C4-2B (cell line): Measurements from ENCODE around the gene SMIM38.

Experiments
- H3K27ac ChIP-seq: fragments of 450-650 bp; 2 replicates; pipeline ENCODE4 v1.5.1; 2017
- ZFX ChIP-seq: fragments of 450-650 bp; IDR thresholded peaks from 2 replicates; pipeline ENCODE4 v1.6.1; 2017
- TF ChIP-seq, protein P1 (sequence below): fragments of 450-650 bp; conservative IDR thresholded peaks from 2 replicates; pipeline ENCODE4 v1.5.1; 2017; ENCODE audit warnings: mild to moderate bottlenecking

SMIM38 gene

DNA sequence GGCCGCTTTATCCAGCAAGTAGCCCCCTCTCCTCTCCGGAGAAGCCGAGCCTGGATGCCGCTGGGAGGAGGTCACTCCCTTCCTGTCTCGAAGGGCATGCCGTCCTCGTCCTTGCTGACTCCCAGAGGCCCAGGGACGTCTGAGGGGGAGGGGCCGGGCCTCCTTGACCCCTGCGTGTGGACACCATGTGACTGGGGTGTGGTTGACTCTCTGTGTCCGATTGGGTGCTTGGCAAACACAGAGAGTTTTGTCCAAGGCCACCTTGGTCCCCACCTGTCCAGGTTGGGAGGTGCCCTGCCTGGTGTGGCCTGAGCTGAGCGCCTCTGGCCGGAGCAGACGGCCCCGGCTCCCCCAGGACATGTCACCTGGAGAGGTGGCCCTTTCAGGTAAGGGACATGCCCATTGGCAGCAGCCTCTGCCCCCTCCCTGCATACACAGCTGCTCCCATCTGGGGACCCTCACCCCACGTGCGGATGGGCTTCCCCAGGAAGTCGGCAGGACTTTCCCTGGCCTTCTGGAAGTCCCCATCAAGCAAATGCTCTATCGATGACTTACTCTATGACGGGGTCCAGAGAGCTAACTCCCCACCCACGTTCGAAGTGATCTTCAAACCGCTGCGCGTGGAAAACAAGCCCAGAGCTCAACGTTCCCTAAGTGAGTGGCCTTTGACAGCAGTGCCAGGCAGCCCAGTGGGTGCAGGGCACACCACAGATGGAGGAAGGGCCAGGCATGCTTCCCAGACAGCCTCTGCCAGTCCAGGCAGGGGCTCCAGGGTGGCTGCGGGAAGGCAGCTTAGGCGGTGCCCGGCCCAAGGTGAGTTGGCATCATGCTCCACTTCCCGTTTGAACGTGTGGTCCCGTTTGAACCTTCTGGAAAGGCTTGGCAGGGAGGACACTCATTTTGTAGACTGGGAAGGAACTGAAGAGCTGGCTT, at the start of gene SMIM38:
TSS of gene SMIM38 (plus strand) at position 634 of the 933 bp plus-strand sequence. CDS start 1,912 bp downstream, outside the sequence.
- no peak within 1 kb of the TSS for H3K27ac ChIP-seq
- TF ChIP-seq, protein P1, sequence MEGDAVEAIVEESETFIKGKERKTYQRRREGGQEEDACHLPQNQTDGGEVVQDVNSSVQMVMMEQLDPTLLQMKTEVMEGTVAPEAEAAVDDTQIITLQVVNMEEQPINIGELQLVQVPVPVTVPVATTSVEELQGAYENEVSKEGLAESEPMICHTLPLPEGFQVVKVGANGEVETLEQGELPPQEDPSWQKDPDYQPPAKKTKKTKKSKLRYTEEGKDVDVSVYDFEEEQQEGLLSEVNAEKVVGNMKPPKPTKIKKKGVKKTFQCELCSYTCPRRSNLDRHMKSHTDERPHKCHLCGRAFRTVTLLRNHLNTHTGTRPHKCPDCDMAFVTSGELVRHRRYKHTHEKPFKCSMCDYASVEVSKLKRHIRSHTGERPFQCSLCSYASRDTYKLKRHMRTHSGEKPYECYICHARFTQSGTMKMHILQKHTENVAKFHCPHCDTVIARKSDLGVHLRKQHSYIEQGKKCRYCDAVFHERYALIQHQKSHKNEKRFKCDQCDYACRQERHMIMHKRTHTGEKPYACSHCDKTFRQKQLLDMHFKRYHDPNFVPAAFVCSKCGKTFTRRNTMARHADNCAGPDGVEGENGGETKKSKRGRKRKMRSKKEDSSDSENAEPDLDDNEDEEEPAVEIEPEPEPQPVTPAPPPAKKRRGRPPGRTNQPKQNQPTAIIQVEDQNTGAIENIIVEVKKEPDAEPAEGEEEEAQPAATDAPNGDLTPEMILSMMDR, result no peak

DNA sequence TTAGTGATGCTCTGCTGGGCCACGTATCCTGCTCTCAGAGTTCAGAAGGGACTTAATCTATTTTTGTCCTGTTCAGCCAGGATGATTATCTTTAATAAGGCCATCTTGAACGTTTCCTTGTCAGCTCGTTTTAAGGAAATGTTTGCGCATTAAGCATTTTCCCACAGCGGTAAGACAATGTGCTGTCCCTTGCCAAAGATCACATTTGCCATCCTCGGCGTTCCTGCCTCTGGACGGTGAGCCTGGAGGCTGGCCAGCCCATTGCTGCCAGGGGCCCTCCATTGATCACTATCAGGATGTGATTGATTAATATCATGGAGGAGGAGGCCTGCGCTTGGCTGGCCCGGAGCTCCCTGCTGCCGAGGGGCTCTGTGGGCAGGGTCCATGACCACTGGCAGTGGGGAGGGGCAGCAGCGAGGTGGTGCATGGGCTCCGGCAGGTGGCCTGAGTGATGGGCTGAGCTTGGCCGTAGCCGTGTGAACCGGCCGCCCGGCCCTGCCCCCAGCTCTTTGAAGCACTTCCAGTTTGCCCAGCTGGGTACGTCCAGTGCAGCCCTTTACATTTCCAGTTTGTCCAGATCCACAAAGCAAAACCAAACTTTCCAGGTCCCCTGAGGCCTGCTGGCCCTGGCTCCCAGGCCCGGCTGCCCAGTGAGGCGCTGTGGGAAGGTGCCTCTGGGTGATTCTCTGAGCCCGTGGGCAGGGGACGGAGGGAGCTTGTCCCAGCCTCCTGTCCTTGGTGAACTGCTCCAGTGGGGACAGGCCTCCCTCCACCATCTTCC, 49.5 kb upstream of the SMIM38 start:
- peak overlapping the region; percentile 95 for H3K27ac ChIP-seq
- TF ChIP-seq, protein P1, result no peak
- peak; percentile 64; the same call in 1 of the 2 replicates for TF ChIP-seq ZFX

DNA sequence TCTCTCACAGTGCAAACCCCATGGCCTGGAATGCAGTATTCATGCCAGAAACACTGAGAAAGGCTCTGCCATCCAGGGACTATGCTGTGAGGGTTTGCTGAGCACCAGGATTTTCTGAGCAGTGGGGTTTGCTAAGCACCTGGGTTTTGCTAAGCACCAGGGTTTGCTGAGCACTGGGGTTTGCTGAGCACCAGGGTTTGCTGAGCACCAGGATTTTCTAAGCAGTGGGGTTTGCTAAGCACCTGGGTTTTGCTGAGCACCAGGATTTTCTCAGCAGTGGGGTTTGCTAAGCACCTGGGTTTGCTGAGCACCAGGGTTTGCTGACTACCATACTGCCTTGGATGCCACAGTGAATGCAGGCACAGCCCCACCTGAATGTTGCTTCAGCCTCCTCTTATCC, 48.3 kb upstream of the SMIM38 start:
- peak overlapping the region; percentile 95 for H3K27ac ChIP-seq
- no peak for TF ChIP-seq ZFX
- TF ChIP-seq, protein P1, result no peak

DNA sequence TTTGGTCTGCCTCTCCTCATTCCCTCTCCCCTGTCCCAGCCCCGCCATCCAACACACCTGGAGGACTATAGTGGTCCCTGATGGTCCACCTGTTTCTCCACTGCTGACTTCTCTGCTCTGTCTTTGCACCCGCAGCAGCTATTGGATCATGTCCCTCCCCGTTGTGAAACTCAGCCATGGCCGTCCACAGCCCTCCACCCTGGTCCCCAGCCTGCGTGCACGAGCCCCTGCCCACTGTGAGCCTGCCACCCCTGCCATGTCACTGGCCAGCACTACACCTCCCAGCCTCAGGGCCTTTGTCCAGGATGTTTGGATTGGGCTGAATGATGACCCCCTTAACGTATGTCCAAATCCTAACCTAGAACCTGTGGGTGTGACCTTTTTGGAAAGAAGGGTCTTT, 47.7 kb upstream of the SMIM38 start:
- TF ChIP-seq, protein P1, result no peak
- TF ChIP-seq ZFX, result no peak
- peak overlapping the region; percentile 95; the same call in 1 of the 2 replicates for H3K27ac ChIP-seq

DNA sequence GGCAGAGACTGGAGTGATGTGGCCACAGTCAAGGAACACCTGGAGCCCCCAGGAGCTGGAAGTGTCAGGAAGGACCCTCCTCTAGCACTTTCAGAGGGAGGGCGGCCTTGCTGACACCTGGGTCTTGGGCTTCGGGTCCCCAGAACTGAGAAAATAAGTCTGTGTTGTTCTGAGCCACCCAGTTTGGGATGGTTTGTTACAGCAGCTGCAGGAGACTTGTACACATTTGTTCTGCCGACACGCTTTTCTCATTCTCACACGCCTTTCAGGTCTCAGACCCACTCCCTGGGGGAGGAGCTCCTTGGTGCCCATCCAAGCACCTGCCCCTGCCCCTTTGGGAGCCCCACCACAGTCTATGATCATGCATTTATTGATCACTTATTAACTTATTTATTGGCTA, 47.2 kb upstream of the SMIM38 start:
- H3K27ac ChIP-seq, result no peak overlapping the region; the same call in 1 of the 2 replicates
- no peak for TF ChIP-seq ZFX
- TF ChIP-seq, protein P1, result no peak

DNA sequence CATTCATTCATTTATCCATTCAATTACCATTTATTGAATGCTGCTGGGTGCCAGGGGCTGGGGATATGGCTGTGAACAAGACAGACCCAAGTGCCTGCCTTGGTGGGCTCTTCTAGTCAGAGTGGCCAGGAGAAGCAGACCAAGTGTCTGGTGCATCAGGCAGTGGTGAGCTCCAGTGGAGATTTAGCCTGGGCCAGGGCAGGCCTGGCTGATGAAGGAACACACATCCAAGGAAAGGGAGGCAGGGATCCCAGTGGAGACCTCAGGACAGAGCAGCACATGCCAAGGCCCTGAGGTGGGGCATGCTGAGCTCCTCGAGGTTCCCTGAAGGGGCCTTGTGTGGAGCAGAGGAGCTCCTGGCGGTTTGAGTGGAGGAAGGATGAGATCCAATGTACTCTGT, 46.6 kb upstream of the SMIM38 start:
- H3K27ac ChIP-seq, result no peak overlapping the region
- no peak for TF ChIP-seq ZFX
- TF ChIP-seq, protein P1, result no peak

DNA sequence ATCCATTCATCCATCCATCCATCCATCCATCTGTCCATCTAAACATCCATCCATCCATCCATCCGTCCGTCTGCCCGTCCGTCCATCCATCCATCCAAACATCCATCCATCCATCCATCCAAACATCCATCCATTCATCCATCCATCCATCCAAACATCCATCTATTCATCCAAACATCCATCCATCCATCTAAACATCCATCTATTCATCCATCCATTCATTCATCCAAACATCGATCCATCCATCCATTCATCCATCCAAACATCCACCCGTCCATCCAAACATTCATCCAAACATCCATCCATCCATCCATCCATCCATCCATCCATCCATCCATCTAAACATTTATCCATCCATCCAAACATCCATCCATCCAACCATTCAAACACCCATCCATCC, 45.3 kb upstream of the SMIM38 start:
- H3K27ac ChIP-seq, result no peak overlapping the region
- TF ChIP-seq, protein P1, result no peak
- TF ChIP-seq ZFX, result no peak
